Vagina (tissue), 2 donors: ENCODE data around the gene FOXO1. TPM values are rescaled to one million over a fixed set of nuclear protein-coding genes. Genes with fewer than 3 reads are reported as not detected.

Experiments
- DNase-seq, 2 donors: peaks; one replicate each; pipeline ENCODE4 v3.0.0-alpha.2; 2017; ENCODE audit errors: extremely low spot score in 2 of 2
- H3K27ac ChIP-seq: fragments of 200-600 bp; sonication (generic); one replicate; pipeline ENCODE4 v1.5.1; 2019
- H3K27me3 ChIP-seq: fragments of 200-600 bp; sonication (generic); one replicate; pipeline ENCODE4 v1.5.1; 2019
- H3K36me3 ChIP-seq, 2 donors: fragments of 200-600 bp; sonication (generic); one replicate each; pipeline ENCODE4 v1.5.1; 2017 to 2019
- H3K4me1 ChIP-seq: fragments of 200-600 bp; sonication (generic); one replicate; pipeline ENCODE4 v1.5.1; 2019
- H3K4me3 ChIP-seq, 2 donors: fragments of 200-600 bp; sonication (generic); 1 replicate in 1 of 2; 2 replicates in 1 of 2; pipeline ENCODE4 v1.5.1; 2016 to 2019
- H3K9me3 ChIP-seq: fragments of 200-600 bp; sonication (generic); one replicate; pipeline ENCODE4 v1.5.1; 2019
- CTCF ChIP-seq, 3 experiments: fragments of 450-650 bp in 2 of 3; fragments of 200-600 bp in 1 of 3; sonication (generic) in 1 of 3; IDR thresholded peaks; one replicate each; pipeline ENCODE4 v1.5.1; 2017 to 2019; ENCODE audit warnings: antibody characterized with exemption in 3 of 3, mild to moderate bottlenecking in 2 of 3, moderate library complexity in 2 of 3
- POLR2A ChIP-seq, 2 donors: fragments of 450-650 bp; IDR thresholded peaks; one replicate each; pipeline ENCODE4 v1.6.1; 2017; ENCODE audit warnings: antibody characterized with exemption in 2 of 2, mild to moderate bottlenecking in 2 of 2, moderate library complexity in 2 of 2
- POLR2AphosphoS5 ChIP-seq, 2 donors: sonication (generic); formaldehyde crosslinking; IDR thresholded peaks; one replicate each; pipeline ENCODE4 v1.9.0; 2017; ENCODE audit warnings: antibody characterized with exemption in 2 of 2, mild to moderate bottlenecking in 2 of 2, low read depth in 1 of 2; ENCODE audit not compliant: insufficient read depth in 1 of 2
- intact Hi-C: fragments of 100-400 bp; cut with DNase I; formaldehyde crosslinking; loops from one replicate; pipeline ENCODE4 v1.15.1; 2023
- total RNA-seq: library from RNA; depleted of rRNA; stranded (reverse); fragments of >200 nt; gene quantifications from one replicate; pipeline ENCODE4 v1.2.3, GENCODE V29; 2016

The FOXO1 gene
- total RNA-seq, 1 donor from 2014 or later = 64.1 TPM

DNA sequence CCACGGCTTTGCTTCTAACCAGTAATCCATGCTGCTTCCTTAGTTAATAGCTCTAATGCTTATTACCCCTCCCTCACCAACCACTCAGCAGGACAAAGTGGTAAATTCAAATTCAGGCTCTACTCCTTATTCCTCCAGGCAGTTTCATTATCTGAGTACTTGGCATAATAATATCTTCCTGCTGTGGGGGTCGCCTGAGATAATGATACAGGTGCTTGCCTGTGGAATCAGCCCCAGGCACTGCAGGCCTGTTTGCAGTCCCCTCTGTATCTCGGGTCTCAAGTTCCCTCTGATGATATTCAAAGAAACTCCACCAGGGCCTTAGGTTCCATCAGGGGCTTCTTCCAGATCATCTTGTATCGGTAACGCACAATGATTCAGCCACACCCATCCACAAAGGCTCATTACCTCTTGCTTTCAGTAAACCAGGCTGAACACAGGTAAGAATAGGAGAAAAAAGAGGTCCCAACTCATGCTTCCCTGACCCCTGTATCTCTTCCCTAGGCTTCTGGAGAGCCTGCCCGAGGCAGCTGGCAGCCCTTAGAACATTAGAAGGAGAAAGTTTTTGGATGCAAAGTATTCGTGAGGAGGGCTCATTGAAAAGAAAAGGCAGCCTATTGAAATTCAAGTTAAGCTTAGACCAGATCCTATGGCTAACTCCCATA, 14.3 kb upstream of the FOXO1 start:
- intact Hi-C loops = loop anchor here (10.0 kb wide), 1 partner anchor 736 kb away; no protein-coding TSS in a partner anchor
- Histone ChIP-seq H3K4me1 (no peaks in the 10 kb centered on the region), H3K9me3 (no peaks in the 10 kb centered on the region), H3K4me3 (no peak overlapping the region), H3K27me3 (no peaks in the 10 kb centered on the region), H3K36me3 (no peaks in the 10 kb centered on the region), H3K27ac (no peak overlapping the region)
- DNase-seq = no peak
- TF ChIP-seq POLR2AphosphoS5 (IDR thresholded peaks at IDR 0.05; ENCODE audit: insufficient read depth in 1 of 2, low read depth in 1 of 2) (no peak), POLR2A (IDR thresholded peaks at IDR 0.05) (no peak), CTCF (IDR thresholded peaks at IDR 0.05) (no peak)

DNA sequence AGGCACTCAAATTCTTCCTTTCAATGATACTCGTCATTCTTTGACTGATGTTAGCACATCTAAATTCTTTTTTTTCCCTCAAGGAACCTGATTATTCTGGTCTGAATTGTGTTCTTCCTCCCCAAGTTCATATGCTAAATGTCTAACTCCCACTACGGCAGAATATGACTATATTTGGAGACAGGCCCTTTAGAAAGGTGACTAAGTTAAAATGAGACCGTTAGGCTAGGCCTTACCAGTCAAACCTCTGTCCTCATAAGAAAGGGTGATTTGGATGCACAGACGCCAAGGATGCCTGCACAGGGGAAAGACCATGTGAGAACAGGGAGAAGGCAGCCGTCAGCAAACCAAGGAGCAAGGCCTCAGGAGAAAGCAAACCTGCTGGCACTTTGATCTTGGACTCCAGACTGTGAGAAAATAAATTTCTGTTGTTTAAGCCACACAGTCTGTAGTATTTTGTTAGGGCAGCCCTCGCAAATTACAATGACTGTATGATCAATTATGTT, 13.1 kb upstream of the FOXO1 start:
- no peaks in the 10 kb centered on the region for H3K9me3 ChIP-seq
- DNase-seq = no peak
- no peaks in the 10 kb centered on the region for H3K27me3 ChIP-seq
- H3K36me3 ChIP-seq = no peaks in the 10 kb centered on the region
- H3K4me1 ChIP-seq = no peaks in the 10 kb centered on the region
- H3K27ac ChIP-seq = no peak overlapping the region
- intact Hi-C loops = no loop called here
- TF ChIP-seq CTCF (IDR thresholded peaks at IDR 0.05) = no peak
- no peak for TF ChIP-seq POLR2A (IDR thresholded peaks at IDR 0.05)
- no peak for TF ChIP-seq POLR2AphosphoS5 (IDR thresholded peaks at IDR 0.05; ENCODE audit: insufficient read depth in 1 of 2, low read depth in 1 of 2)
- no peak overlapping the region for H3K4me3 ChIP-seq

- Histone ChIP-seq H3K27me3 (no peaks in the 10 kb centered on the region), H3K4me1 (peaks cover 9% of the 10 kb centered on the region), H3K4me3 (no peak overlapping the region), H3K36me3 (no peaks in the 10 kb centered on the region), H3K9me3 (no peaks in the 10 kb centered on the region), H3K27ac (no peak overlapping the region)
- no peak for DNase-seq
- intact Hi-C loops = no loop called here
- TF ChIP-seq CTCF (IDR thresholded peaks at IDR 0.05) = no peak
Measured at GRCh38 chr13:40677064-40677463, 10.6 kb upstream of the FOXO1 start.

- no peak for DNase-seq
- H3K9me3 ChIP-seq = no peaks in the 10 kb centered on the region
- H3K36me3 ChIP-seq = no peaks in the 10 kb centered on the region
- intact Hi-C loops = no loop called here
- H3K4me3 ChIP-seq = no peak overlapping the region
- peaks cover 9% of the 10 kb centered on the region for H3K4me1 ChIP-seq
- TF ChIP-seq POLR2AphosphoS5 (IDR thresholded peaks at IDR 0.05; ENCODE audit: insufficient read depth in 1 of 2, low read depth in 1 of 2) (no peak), CTCF (IDR thresholded peaks at IDR 0.05) (no peak), POLR2A (IDR thresholded peaks at IDR 0.05) (no peak)
- H3K27ac ChIP-seq = no peak overlapping the region
- no peaks in the 10 kb centered on the region for H3K27me3 ChIP-seq
Measured at GRCh38 chr13:40676007-40676406, 9.6 kb upstream of the FOXO1 start.

- H3K4me3 ChIP-seq = no peak overlapping the region
- no peaks in the 10 kb centered on the region for H3K9me3 ChIP-seq
- intact Hi-C loops = no loop called here
- TF ChIP-seq CTCF (IDR thresholded peaks at IDR 0.05) (no peak), POLR2AphosphoS5 (IDR thresholded peaks at IDR 0.05; ENCODE audit: insufficient read depth in 1 of 2, low read depth in 1 of 2) (no peak)
- no peak overlapping the region for H3K27ac ChIP-seq
- no peaks in the 10 kb centered on the region for H3K36me3 ChIP-seq
- peaks cover 14% of the 10 kb centered on the region for H3K4me1 ChIP-seq
- H3K27me3 ChIP-seq = no peaks in the 10 kb centered on the region
- DNase-seq = no peak
Measured at GRCh38 chr13:40673414-40673813, 7.0 kb upstream of the FOXO1 start.
